GM12891 (cell line): ENCODE results near the gene C10orf120.

Source experiments
- PAX5 ChIP-seq: IDR thresholded peaks from 2 replicates; pipeline ENCODE4 v1.6.1; 2011; ENCODE audit warnings: low read length, moderate library complexity, mild to moderate bottlenecking; ENCODE audit not compliant: insufficient read depth, severe bottlenecking
- POLR2A ChIP-seq: IDR thresholded peaks from 2 replicates; pipeline ENCODE4 v1.6.1; 2011; ENCODE audit warnings: low read depth, low read length, control low read depth
- POLR2AphosphoS5 ChIP-seq: IDR thresholded peaks from 2 replicates; pipeline ENCODE4 v1.6.1; 2011; ENCODE audit warnings: low read depth, low read length, control low read depth
- POU2F2 ChIP-seq: IDR thresholded peaks from 2 replicates; pipeline ENCODE4 v1.6.1; 2011; ENCODE audit warnings: low read depth, mild to moderate bottlenecking, control low read depth, low read length, moderate library complexity
- SPI1 ChIP-seq: IDR thresholded peaks from 2 replicates; pipeline ENCODE4 v1.6.1; 2011; ENCODE audit warnings: low read depth, low read length, control low read depth
- TAF1 ChIP-seq: IDR thresholded peaks from 2 replicates; pipeline ENCODE4 v1.6.1; 2011; ENCODE audit warnings: low read depth, low read length, control low read depth

- TF ChIP-seq POLR2AphosphoS5 (no peak), POLR2A (no peak), PAX5 (no peak), TAF1 (no peak), POU2F2 (no peak), SPI1 (no peak)
These were observed 30.6 kb upstream of the C10orf120 start for GRCh38 chr10:122730238-122730637.
